NCI-H2196 treated with DMSO at 0.1 percent for 48 hours (cell line): ENCODE measurements around the gene RALGDS.

Source experiments
- DNase-seq: peaks from one replicate; lab custom pipeline; 2025; ENCODE audit not compliant: unreplicated experiment; lab: John Stamatoyannopoulos, UW

Gene RALGDS

GRCh38 chr9:133137451-133138231 is 16.6 kb upstream of the RALGDS start:
- DNase-seq, result no peak

GRCh38 chr9:133135146-133135745 is 14.2 kb upstream of the RALGDS start:
- DNase-seq, result peak; percentile 64

- no peak for DNase-seq
These were observed 13.5 kb upstream of the RALGDS start for GRCh38 chr9:133134388-133135145.

GRCh38 chr9:133133681-133134387 is 12.8 kb upstream of the RALGDS start:
- DNase-seq, result peak; percentile 97

GRCh38 chr9:133132174-133132573 is 11.1 kb upstream of the RALGDS start:
- peak; percentile 17 for DNase-seq

GRCh38 chr9:133131506-133131905 is 10.5 kb upstream of the RALGDS start:
- DNase-seq, result no peak

- DNase-seq, result no peak
These were observed 9.7 kb upstream of the RALGDS start for GRCh38 chr9:133130685-133131244.

- no peak for DNase-seq
These were observed 8.2 kb upstream of the RALGDS start for GRCh38 chr9:133129001-133129795.

- no peak for DNase-seq
These were observed 7.1 kb upstream of the RALGDS start for GRCh38 chr9:133128152-133128551.

- DNase-seq, result no peak
These were observed 6.4 kb upstream of the RALGDS start for GRCh38 chr9:133127340-133127981.

GRCh38 chr9:133126697-133127339 is 5.8 kb upstream of the RALGDS start:
- no peak for DNase-seq

GRCh38 chr9:133125941-133126696 is 5.1 kb upstream of the RALGDS start:
- DNase-seq, result no peak

- no peak for DNase-seq
These were observed 3.9 kb upstream of the RALGDS start for GRCh38 chr9:133124907-133125275.

GRCh38 chr9:133124123-133124906 is 3.3 kb upstream of the RALGDS start:
- no peak for DNase-seq

GRCh38 chr9:133122935-133123611 is 2.0 kb upstream of the RALGDS start:
- no peak for DNase-seq

- no peak for DNase-seq
These were observed 1.5 kb upstream of the RALGDS start for GRCh38 chr9:133122605-133122934.

- DNase-seq, result no peak
These were observed 993 bp upstream of the RALGDS start for GRCh38 chr9:133121915-133122550.
